Muscle layer of colon (tissue), 2 donors: ENCODE data around the gene HIGD2A.

ENCODE experiments used
- H3K27ac ChIP-seq: one replicate; pipeline ENCODE4 v1.7.0; 2013; ENCODE audit warnings: low read depth, mild to moderate bottlenecking, low read length, moderate library complexity
- H3K27me3 ChIP-seq, 2 donors: one replicate each; pipeline ENCODE4 v1.7.0; 2013; ENCODE audit warnings: low read length in 2 of 2, mild to moderate bottlenecking in 2 of 2; ENCODE audit not compliant: insufficient read depth in 2 of 2, control insufficient read depth in 1 of 2
- H3K36me3 ChIP-seq: one replicate; pipeline ENCODE4 v1.7.0; 2013; ENCODE audit warnings: mild to moderate bottlenecking, low read length; ENCODE audit not compliant: insufficient read depth
- H3K4me1 ChIP-seq: one replicate; pipeline ENCODE4 v1.7.0; 2013; ENCODE audit warnings: mild to moderate bottlenecking, low read length; ENCODE audit not compliant: insufficient read depth
- H3K4me3 ChIP-seq, 2 donors: one replicate each; pipeline ENCODE4 v1.7.0; 2013; ENCODE audit warnings: low read length in 2 of 2, low read depth in 1 of 2, mild to moderate bottlenecking in 1 of 2, moderate library complexity in 1 of 2
- H3K9ac ChIP-seq: one replicate; pipeline ENCODE4 v1.7.0; 2013; ENCODE audit warnings: low read length
- H3K9me3 ChIP-seq: one replicate; pipeline ENCODE4 v1.7.0; 2013; ENCODE audit warnings: mild to moderate bottlenecking, low read length
- donor health status: abdominal sarcoma.
- donor health status: Adenocarcinoma of cecum.

Gene HIGD2A

DNA sequence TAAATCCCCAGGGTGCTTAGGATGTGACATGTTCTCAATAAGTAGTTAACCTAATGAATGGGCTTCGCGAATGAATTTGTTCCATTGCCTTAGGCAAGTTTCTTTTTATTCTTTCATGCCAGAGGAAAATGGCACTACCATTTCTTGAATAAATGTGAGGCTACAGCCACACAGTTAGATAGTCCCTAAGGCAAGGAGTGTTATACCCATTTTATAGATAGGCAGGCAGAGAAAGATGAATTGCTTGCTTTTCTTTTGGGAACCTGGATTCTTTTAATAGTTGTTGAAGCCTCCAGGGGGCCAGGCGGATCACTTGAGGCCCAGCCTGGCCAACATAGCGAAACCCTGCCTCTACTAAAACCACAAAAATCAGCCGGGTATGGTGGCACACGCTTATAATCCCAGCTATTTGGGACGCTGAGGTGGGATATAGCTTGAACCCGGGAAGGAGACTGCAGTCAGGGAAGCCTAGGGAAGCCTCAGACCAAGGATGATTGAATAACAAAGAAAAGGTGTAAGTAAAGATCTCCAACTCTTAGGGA, 1.1 kb upstream of the HIGD2A start:
- Histone ChIP-seq H3K9ac (peak overlapping the region; percentile 56), H3K27ac (no peak overlapping the region), H3K36me3 (peaks cover 43% of the 10 kb centered on the region), H3K27me3 (no peaks in the 10 kb centered on the region), H3K4me3 (peak overlapping the region; percentile 68 to 83), H3K9me3 (no peaks in the 10 kb centered on the region), H3K4me1 (peaks cover 18% of the 10 kb centered on the region)

DNA sequence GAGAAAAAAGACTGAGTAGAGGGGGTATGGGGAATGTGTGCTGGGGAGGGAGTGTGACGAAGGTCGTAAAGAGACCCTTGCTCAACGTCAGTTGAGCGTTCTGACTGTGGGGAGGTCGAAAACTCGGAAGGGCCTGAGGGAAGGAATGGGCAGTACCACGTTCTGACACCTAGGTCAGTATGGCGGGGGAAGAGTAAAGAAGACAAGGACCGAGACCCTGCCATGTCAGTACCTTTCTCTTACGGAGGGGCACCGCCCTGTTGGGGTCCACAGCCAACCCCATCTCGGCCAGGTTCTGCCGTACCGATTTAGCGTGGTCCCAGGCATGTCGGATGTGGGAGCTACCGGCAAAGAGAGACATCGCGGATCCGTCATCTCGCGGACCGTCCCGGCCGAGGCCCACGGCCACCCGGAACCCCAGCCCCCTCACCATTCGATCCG, 528 bp upstream of the HIGD2A start:
- H3K27ac ChIP-seq: peak overlapping the region; percentile 4
- H3K4me1 ChIP-seq: peaks cover 18% of the 10 kb centered on the region
- peak overlapping the region; percentile 68 to 83 for H3K4me3 ChIP-seq
- no peaks in the 10 kb centered on the region for H3K27me3 ChIP-seq
- peak overlapping the region; percentile 56 for H3K9ac ChIP-seq
- H3K9me3 ChIP-seq: no peaks in the 10 kb centered on the region
- peaks cover 43% of the 10 kb centered on the region for H3K36me3 ChIP-seq

GRCh38 chr5:176389135-176390123, 878 bp downstream of the HIGD2A start:
- H3K9me3 ChIP-seq: no peaks in the 10 kb centered on the region
- H3K27me3 ChIP-seq: no peaks in the 10 kb centered on the region
- peak overlapping the region; percentile 98 for H3K27ac ChIP-seq
- H3K4me1 ChIP-seq: peaks cover 18% of the 10 kb centered on the region
- peaks cover 43% of the 10 kb centered on the region for H3K36me3 ChIP-seq
- peak overlapping the region; percentile 68 to 83 for H3K4me3 ChIP-seq
- H3K9ac ChIP-seq: peak overlapping the region; percentile 79

GRCh38 chr5:176391479-176391878, 2.9 kb downstream of the HIGD2A start:
- Histone ChIP-seq H3K27ac (no peak overlapping the region), H3K9me3 (no peaks in the 10 kb centered on the region), H3K4me3 (no peak overlapping the region), H3K4me1 (peaks cover 23% of the 10 kb centered on the region), H3K27me3 (no peaks in the 10 kb centered on the region), H3K36me3 (peaks cover 43% of the 10 kb centered on the region), H3K9ac (no peak overlapping the region)

DNA sequence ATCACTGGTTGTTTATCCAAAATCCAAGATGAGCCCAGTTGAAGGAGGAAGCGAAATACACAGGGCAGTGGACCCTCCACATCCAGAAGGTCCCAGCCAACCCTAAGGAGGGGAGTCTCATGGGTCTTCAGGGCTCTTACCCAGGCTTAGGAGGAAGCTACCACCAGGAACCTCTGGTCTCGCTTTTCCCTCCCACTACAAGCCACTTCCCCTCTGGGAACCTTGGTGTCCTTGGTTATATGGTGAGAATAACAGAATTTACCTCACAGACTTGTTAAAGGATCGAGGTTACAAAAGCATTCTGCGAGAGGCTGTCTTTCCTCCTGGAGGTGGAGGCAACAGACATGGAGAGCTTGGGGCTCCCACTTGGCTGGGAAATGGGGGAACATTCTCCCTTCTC, 3.4 kb downstream of the HIGD2A start:
- H3K27ac ChIP-seq: no peak overlapping the region
- no peaks in the 10 kb centered on the region for H3K9me3 ChIP-seq
- H3K9ac ChIP-seq: no peak overlapping the region
- H3K4me1 ChIP-seq: peaks cover 20% of the 10 kb centered on the region
- H3K36me3 ChIP-seq: peaks cover 46% of the 10 kb centered on the region
- no peak overlapping the region for H3K4me3 ChIP-seq
- H3K27me3 ChIP-seq: no peaks in the 10 kb centered on the region

DNA sequence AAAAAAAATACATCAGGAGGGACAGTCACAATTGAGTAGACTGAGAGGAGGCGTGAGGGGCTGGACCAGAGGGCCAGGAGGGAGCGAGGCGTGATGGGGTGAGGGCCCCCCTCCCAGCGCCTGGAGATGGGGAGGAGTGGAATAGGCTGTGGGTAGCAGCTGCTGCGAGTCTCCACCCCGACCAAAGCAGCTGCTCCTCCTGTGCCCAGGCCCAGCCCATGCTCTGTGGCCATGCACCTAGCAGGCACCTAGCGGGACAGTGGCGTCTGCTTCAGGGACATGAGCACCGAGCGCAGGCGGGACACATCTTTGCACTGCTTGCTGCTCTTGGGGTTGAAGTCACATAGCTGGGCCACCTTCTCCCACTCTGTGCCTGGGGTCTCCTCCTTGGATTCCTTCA, 4.0 kb downstream of the HIGD2A start:
- H3K36me3 ChIP-seq: peaks cover 46% of the 10 kb centered on the region
- no peak overlapping the region for H3K4me3 ChIP-seq
- no peaks in the 10 kb centered on the region for H3K27me3 ChIP-seq
- H3K9ac ChIP-seq: no peak overlapping the region
- peaks cover 15% of the 10 kb centered on the region for H3K4me1 ChIP-seq
- no peak overlapping the region for H3K27ac ChIP-seq
- H3K9me3 ChIP-seq: no peaks in the 10 kb centered on the region

- peaks cover 50% of the 10 kb centered on the region for H3K36me3 ChIP-seq
- H3K9ac ChIP-seq: no peak overlapping the region
- no peak overlapping the region for H3K27ac ChIP-seq
- H3K9me3 ChIP-seq: no peaks in the 10 kb centered on the region
- H3K4me1 ChIP-seq: peaks cover 10% of the 10 kb centered on the region
- H3K4me3 ChIP-seq: no peak overlapping the region
- H3K27me3 ChIP-seq: no peaks in the 10 kb centered on the region
These were observed 5.5 kb downstream of the HIGD2A start for GRCh38 chr5:176394096-176394495.

- H3K27ac ChIP-seq: no peak overlapping the region
- H3K9me3 ChIP-seq: no peaks in the 10 kb centered on the region
- H3K4me3 ChIP-seq: no peak overlapping the region
- H3K4me1 ChIP-seq: peaks cover 6% of the 10 kb centered on the region
- H3K9ac ChIP-seq: no peak overlapping the region
- H3K27me3 ChIP-seq: no peaks in the 10 kb centered on the region
- peaks cover 51% of the 10 kb centered on the region for H3K36me3 ChIP-seq
These were observed 6.5 kb downstream of the HIGD2A start for GRCh38 chr5:176394881-176395675.

- no peak overlapping the region for H3K27ac ChIP-seq
These were observed 7.8 kb downstream of the HIGD2A start for GRCh38 chr5:176396330-176396729.

GRCh38 chr5:176397736-176398420, 9.3 kb downstream of the HIGD2A start:
- peaks cover 30% of the 10 kb centered on the region for H3K36me3 ChIP-seq
- H3K9ac ChIP-seq: no peak overlapping the region
- no peaks in the 10 kb centered on the region for H3K9me3 ChIP-seq
- peaks cover 10% of the 10 kb centered on the region for H3K4me1 ChIP-seq
- H3K27me3 ChIP-seq: no peaks in the 10 kb centered on the region
- H3K27ac ChIP-seq: no peak overlapping the region
- H3K4me3 ChIP-seq: no peak overlapping the region

More at GRCh38 chr5:176396330-176396729, 7.8 kb downstream of the HIGD2A start:
- no peaks in the 10 kb centered on the region for H3K9me3 ChIP-seq
- no peaks in the 10 kb centered on the region for H3K27me3 ChIP-seq
- no peak overlapping the region for H3K9ac ChIP-seq
- peaks cover 6% of the 10 kb centered on the region for H3K4me1 ChIP-seq
- H3K4me3 ChIP-seq: no peak overlapping the region
- H3K36me3 ChIP-seq: peaks cover 43% of the 10 kb centered on the region
